HG03439 (cell line): ENCODE measurements around the gene SCYGR2.

Experiments
- ATAC-seq: cut with Tn5 transposase; IDR thresholded peaks from one replicate; pipeline ENCODE4 v1.9.1; 2021; ENCODE audit warnings: mild to moderate bottlenecking, moderate library complexity; ENCODE audit not compliant: unreplicated experiment

SCYGR2 gene

GRCh38 chr2:227612546-227613271 lies 14.0 kb downstream of the SCYGR2 start:
- ATAC-seq = no peak

GRCh38 chr2:227613272-227613660 lies 14.6 kb downstream of the SCYGR2 start:
- ATAC-seq = no peak

GRCh38 chr2:227614246-227614645 lies 15.6 kb downstream of the SCYGR2 start:
- ATAC-seq = no peak

- no peak for ATAC-seq
Observed at GRCh38 chr2:227614740-227615139, 16.0 kb downstream of the SCYGR2 start, which contains the start of gene SCYGR3. TSS of gene SCYGR3 (minus strand) at chr2:227614840. CDS start at chr2:227614840, 0 bp downstream.

GRCh38 chr2:227615181-227615580 lies 16.5 kb downstream of the SCYGR2 start:
- no peak for ATAC-seq

- no peak for ATAC-seq
Observed at GRCh38 chr2:227615906-227616305, 17.2 kb downstream of the SCYGR2 start.

GRCh38 chr2:227616631-227617030 lies 17.9 kb downstream of the SCYGR2 start:
- ATAC-seq = no peak

- ATAC-seq = no peak
Observed at GRCh38 chr2:227617316-227618230, 18.9 kb downstream of the SCYGR2 start, which contains the start of gene SCYGR4. TSS of gene SCYGR4 (plus strand) at chr2:227617498. CDS start at chr2:227617498, 0 bp downstream.

GRCh38 chr2:227623226-227623625 lies 24.5 kb downstream of the SCYGR2 start:
- no peak for ATAC-seq

GRCh38 chr2:227625420-227625819 lies 26.7 kb downstream of the SCYGR2 start:
- ATAC-seq = no peak

- no peak for ATAC-seq
Observed at GRCh38 chr2:227626580-227627151, 28.0 kb downstream of the SCYGR2 start.

- ATAC-seq = peak; percentile 93
Observed at GRCh38 chr2:227627769-227628168, 29.1 kb downstream of the SCYGR2 start.

GRCh38 chr2:227629435-227629834 lies 30.7 kb downstream of the SCYGR2 start:
- no peak for ATAC-seq

- ATAC-seq = no peak
Observed at GRCh38 chr2:227630322-227630721, 31.6 kb downstream of the SCYGR2 start.

GRCh38 chr2:227632827-227633226 lies 34.1 kb downstream of the SCYGR2 start:
- ATAC-seq = no peak

GRCh38 chr2:227634201-227634600 lies 35.5 kb downstream of the SCYGR2 start:
- ATAC-seq = no peak

GRCh38 chr2:227642656-227643055 lies 44.0 kb downstream of the SCYGR2 start:
- no peak for ATAC-seq

- no peak for ATAC-seq
Observed at GRCh38 chr2:227643990-227644551, 45.4 kb downstream of the SCYGR2 start.
